ENCODE data around the gene NHLRC4.

NHLRC4 gene

GRCh38 chr16:531494-532125, 35.2 kb upstream of the NHLRC4 start:
- no peak for FAIRE-seq

- FAIRE-seq = no peak
Measured at GRCh38 chr16:533391-534123, 33.2 kb upstream of the NHLRC4 start.

GRCh38 chr16:534135-534534, 32.7 kb upstream of the NHLRC4 start:
- no peak for FAIRE-seq

DNA sequence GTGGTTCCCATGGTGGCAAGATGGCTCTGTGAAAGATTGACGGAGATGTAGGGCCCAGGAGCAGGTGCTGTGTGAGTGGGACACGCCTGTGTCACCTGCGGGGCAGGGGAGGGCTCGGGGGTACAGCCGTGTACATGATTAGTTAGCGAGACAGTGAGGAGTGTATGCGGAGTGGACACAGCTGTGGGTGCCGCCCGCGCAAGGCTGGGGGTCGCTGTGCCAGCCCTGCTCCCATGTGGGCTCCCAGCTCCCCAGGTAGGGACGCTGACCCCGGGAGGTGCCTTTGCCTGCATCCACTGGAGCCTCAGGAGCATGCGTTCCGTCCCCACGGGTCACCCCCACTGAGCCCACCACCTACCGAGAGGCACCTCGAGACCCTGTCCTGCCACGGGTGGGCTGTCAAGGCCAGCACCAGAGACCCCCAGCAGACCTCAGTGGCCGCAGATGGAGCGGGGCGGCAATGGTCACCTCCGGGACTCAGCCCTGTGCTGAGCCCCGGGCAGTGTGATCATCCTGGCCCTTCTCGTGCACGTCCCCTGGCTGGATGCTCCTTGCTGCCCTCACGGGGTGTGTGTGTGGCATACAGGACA, 31.9 kb upstream of the NHLRC4 start:
- FAIRE-seq = no peak

DNA sequence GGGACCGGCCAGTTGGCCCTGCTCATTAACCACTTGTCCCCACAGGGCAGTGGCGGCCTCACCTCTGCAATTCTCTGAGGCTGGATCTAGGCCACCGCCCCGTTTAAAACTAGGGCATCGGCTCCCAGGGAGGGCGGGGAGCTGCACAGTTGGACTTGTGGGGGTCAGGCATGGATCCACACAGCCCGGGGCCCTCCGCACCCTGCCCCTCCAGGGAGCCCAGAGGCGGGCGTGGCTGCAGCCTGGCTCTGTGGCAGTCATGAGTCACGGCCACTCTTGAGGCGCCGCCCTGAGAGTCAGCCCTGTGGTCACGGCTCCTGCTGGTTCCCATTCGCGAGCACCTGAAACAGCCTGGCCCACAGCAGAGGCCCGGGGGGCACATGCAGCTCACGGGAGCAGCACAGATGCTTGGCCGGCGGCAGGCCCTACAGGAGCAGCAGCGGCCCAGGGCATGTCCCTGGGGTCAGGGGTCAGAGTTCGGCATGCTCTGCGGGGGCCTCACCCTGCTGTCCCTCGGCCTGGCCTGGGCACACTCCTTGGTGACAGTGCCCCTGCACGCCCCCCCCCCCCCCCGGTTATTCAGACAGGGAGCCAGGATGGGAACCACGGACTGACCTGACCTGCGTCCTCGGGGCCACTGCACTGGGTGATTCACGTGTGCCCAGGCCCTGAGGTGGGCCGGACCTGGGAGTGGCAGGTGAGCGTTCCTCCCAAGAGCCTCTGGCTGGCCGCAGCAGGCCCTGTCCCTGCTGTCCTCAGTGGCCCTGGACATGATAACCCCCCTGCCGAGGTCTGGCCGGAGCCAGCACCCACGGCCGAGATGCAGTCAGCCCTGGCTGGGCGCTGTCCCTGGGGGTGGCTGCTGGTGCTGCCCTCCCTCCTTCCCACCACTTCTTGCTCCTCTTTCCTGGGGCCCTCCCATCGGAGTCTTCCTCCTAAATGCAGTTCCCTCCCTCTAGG, 31.1 kb upstream of the NHLRC4 start:
- no peak for FAIRE-seq

DNA sequence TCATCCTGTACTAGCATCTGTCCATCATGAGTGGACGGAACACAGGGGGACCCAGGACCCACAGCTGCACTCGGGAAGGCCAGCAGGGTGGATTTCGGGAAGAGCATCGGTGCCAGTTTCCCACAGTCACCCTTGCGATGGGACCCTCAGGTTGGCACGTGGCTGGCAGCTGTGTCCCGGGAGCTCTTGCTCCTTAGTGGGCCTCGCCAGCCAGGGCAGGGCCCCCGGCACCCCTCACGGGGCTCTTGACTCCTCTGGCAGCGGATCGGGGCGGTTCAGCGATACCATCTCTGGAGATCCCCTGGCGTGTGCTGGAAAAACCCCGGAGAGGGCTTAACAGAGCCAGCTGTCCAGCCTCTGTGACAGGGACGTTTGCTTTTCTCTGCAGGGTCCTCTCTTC, 30.1 kb upstream of the NHLRC4 start:
- no peak for FAIRE-seq

GRCh38 chr16:537415-538335, 29.1 kb upstream of the NHLRC4 start:
- FAIRE-seq = no peak

DNA sequence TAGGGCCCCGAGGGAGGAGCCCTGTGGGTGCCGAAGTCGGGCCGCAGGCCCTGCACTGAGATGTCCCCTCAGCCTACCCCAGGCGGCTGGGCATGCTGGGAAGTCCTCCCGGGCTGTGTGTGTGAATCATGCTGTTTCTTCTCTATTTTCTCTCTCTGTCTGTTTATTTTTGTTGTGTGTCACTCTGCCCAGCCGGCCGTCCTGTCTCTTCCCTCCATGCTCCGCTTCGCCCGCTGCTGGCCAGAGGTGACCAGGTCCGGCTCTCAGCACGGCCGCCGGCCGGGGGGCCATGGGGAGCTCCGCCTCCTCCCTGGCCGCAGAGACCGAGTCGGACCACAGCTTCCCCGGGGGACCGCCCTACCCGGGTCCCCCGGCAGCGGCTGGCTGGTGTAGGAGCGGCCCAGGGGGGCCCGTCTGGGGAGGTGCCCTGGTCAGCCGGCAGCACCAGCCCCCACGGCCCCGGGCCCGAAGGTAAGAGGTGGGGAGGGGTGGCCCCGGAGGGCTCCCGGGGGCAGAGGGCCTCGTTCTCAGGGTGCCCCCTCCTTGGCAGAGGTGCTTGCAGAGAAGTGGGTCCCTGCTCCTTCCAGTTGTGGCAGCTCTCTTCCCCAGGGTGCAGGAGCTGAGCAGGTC, 26.8 kb upstream of the NHLRC4 start:
- FAIRE-seq = no peak

- FAIRE-seq = no peak
Measured at GRCh38 chr16:540645-541340, 26.0 kb upstream of the NHLRC4 start.

DNA sequence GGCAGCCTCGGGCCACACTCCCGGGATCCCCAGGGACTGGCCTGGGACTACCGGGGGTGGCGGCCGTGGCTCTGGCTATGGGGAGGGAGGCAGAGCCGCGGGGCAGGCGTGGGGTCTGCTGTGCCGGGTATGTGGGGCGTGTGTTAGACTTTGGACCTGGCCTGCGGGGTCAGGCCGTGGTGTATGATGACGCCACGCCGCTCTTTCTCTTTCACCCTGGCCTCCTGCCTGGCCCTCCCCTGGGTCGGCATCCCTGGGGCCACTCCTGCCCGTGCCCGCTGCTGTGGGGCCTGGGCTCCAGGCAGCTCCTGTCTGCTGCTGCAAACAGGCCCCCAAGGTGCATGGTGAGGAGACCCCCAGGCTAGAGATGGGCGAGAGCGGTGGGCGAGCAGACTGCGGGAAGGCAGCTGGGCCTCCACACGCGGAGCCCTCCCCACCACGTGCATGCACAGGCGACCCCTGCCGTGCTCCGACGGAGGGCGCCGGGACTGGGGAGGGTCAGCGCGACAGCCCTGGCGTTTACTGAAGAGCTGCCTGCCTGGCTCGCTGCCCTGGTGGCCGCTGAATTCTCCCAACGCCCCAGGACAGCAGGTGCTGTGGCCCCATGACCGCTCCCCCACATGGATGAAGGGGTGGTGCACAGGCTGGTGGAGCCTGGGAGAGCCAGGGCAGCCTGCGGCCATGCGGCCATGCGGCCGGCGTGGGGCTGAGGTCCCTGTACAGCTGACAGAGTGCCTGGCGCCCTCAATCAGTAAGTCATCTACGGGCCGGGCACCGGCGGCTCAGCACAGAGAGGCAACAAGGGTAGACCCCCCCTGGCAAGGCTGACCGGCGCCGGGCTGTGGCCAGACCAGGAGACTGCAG, 23.3 kb upstream of the NHLRC4 start:
- no peak for FAIRE-seq

GRCh38 chr16:544517-544916, 22.3 kb upstream of the NHLRC4 start:
- FAIRE-seq = no peak

GRCh38 chr16:546909-547770, 19.7 kb upstream of the NHLRC4 start:
- no peak for FAIRE-seq

GRCh38 chr16:548586-548985, 18.2 kb upstream of the NHLRC4 start:
- FAIRE-seq = no peak

GRCh38 chr16:549544-550263, 17.1 kb upstream of the NHLRC4 start:
- FAIRE-seq = no peak

DNA sequence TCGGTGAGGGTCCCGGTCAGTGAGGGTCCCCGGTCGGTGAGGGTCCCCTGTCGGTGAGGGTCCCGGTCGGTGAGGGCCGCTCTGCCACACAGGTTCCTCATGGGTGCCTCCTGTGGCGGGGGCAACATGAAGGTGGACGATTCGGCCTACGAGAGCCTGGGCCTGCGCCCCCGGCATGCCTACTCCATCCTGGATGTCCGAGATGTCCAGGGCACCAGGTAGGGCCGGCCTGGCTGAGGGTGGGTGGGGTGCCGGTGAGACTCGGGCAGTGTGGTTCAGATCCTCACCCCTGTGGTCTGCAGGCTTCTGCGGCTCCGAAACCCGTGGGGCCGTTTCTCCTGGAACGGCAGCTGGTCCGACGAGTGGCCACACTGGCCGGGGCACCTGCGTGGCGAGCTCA, 15.6 kb upstream of the NHLRC4 start:
- FAIRE-seq = no peak

DNA sequence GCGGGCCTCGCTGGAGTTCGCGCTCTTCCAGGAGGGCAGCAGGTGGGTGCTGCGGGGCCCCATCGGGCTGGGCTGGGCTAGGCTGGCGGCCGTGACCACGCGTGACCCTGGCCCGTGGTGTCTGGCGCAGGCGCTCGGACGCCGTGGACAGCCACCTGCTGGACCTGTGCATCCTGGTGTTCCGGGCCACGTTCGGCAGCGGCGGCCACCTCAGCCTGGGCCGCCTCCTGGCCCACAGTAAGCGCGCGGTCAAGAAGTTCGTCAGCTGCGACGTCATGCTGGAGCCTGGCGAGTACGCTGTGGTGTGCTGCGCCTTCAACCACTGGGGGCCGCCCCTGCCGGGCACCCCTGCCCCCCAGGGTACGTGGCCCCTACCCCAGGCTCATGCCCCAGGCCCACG, 14.6 kb upstream of the NHLRC4 start:
- FAIRE-seq = no peak

- FAIRE-seq = no peak
Measured at GRCh38 chr16:553601-554296, 13.1 kb upstream of the NHLRC4 start.

GRCh38 chr16:554297-554621, 12.5 kb upstream of the NHLRC4 start:
- FAIRE-seq = no peak
